GM18519 (cell line): ENCODE measurements around the gene RASSF7.
"Not testable (repeated sequence)": the region's sequence is repeated elsewhere in the genome, so short reads cannot be mapped to it uniquely, and the experiment has no call there.

Experiments used
- ATAC-seq: cut with Tn5 transposase; IDR thresholded peaks from one replicate; pipeline ENCODE4 v1.9.1; 2021; ENCODE audit warnings: mild to moderate bottlenecking, moderate library complexity; ENCODE audit not compliant: unreplicated experiment, low FRiP score

RASSF7 gene

DNA sequence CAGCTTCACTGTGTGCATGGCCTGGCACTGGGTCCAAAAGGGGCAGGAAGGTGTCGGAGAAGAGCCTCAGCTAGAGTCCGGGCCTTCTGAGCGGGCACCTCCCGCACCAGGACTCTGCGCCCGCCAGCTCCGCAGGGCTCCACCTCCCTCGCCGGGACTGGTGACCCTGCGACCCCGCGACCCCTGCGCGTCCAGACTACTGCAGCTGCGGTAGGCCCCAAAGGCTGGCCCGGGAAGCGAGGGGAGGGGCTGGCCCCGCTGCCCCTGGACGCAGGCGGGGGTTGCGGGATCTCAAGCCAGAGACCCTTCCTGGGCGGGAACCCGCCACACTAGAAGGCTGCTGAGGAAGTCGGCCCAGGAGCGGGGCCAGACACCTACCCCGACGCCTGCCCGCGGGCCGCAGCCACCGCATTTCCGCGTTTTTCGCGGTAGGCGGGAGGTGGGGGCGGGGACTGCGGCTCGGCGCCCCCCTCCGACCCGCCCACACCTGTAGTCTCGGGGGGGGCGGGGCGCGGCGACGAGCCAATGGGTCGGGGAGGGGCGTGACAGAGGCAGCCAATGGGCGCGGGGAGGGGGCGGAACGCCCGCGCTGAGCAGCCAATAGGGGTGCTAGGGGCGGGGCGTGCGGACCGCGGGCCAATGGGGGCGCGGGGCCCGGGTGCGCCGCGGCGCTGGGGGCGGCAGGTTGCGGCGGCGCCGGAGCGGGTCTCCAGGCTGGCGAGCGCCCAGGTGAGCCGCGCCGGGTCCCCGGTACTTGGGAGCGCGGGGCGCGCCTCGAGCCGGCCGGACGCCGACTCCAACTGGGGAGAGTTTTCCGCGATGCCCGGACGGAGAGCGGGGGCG lies at the start of gene RASSF7, which contains the start of gene LMNTD2:
RASSF7 (plus strand) TSS at position 666 of the 843 bp plus-strand sequence. CDS start 799 bp downstream, outside the sequence.
LMNTD2 (minus strand) TSS at position 434 of the 843 bp plus-strand sequence; CDS start at position 412, 22 bp downstream.
- ATAC-seq, result peak; percentile 57

DNA sequence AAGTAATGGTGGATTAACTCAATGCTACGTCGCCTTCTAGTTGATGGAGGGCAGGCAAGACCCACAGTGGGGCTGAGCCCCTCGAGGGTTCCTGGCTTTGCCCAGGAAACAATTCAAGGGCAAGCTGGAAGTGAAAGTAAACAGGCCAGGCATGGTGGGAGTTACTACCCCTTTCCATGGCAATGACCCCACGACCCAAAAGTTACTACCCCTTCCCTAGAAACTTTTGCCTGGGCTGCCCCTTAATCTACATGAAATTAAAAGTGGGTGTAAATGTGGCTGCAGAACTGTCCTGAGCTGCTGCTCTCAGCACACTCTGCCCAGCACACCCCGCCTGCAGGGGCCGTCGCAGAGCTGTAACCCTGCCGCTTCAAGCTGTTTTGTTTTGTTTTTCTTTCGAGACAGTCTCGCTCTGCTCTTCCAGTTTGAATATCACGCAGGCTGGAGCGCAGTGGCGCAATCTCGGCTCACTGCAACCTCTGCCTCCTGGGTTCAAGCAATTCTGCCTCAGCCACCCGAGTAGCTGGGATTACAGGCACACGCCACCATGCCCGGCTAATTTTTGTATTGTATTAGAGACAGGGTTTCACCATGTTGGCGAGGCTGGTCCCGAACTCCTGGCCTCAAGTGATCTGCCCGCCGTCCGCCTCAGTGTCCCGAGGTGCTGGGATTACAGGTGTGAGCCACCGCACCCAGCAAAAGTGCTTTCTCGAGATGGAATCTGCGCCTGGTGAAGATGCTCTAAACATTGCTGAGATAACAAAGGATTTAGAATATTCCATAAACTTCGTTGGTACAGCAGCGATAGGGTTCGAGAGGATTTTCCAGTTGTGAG lies 47.8 kb upstream of the RASSF7 start:
- no peak for ATAC-seq

GRCh38 chr11:514606-515005 lies 46.2 kb upstream of the RASSF7 start:
- ATAC-seq, result no peak

- no peak for ATAC-seq
These were observed 45.6 kb upstream of the RASSF7 start for GRCh38 chr11:515131-515530.

DNA sequence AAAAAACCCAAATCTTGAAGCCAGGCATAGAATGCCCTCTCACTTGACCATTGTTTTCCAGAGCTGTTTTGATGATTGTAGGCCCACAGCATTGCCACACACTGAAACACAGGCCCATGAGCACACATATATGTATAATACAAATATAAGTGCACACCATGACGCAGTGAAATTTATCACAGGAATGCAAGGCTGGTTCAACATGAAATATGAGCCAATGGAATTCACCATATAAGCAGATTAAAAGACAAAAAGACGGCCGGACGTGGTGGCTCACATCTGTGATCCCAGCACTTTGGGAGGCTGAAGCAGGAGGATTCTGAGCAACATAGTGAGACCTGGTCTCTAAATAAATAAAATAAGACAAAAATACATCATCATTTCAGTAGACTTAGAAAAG lies 44.4 kb upstream of the RASSF7 start:
- no peak for ATAC-seq

- not testable (repeated sequence) for ATAC-seq
These were observed 43.7 kb upstream of the RASSF7 start for GRCh38 chr11:516918-517685.

DNA sequence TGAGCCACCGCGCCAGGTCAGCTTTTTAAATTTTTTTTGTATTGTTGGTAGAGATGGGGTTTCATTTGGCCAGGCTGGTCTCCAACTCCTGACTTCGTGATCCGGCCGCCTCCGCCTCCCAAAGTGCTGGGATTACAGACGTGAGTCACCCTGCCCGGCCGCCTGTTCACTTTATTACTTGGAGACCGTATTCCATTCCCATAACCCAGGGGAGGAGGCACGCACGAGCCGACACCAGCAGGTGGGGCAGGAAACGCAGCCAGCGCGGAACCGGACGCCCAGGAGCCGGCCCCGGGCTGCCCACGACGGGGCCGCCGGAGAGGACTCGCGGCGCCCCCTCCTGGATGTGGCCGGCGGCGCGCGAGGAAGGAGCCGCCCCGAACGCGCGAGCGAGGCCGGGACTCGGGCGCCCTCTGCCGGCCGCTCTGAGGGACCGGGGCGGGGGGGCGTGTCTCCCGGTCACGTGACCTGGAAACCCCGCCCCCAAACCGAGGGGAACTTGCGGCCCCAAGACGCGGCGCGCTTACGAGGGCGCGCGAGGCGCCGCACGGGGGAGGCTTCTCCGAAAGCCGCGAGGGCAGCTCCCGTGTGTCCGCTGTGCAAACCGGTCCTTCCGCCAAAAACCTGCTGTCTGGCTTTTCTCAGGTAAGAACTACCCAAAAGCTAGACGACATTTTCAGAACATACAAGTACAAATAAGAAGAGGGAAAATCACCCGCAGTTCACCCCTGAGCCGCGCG lies 42.1 kb upstream of the RASSF7 start:
- ATAC-seq, result peak; percentile 58

DNA sequence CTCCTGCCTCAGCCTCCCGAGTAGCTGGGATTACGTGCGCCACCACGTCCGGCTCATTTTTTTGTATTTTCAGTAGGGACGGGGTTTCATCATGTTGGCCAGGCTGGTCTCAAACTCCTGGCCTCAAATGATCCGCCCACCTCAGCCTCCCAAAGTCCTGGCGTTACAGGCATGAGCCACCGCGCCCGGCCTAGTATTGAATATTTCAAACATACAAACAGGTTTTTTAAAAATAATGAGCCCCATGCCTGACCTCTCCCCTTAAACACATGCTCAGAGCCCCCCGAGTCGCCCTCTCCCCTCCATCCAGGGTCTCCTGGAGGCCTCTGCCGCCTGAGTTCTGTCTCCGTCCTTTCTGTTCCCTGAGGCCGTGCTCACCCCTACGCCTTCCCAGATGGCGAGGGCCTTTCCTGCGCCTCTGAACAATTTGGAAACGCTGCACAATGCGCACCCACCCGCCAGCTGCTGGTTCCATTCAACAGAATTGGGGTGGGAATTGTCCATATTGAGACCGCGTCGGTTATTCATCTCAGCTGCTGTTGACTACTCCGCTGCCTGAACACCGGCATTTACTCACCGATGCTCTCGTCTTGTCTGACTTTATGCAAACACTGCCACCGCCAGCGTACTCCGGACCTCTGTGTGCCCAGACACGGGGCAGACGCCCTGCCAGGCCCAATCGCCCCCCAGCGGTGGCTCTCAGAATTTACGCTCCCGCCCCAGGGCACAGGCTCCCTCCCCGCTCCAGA lies 40.2 kb upstream of the RASSF7 start:
- no peak for ATAC-seq

- ATAC-seq, result no peak
These were observed 39.5 kb upstream of the RASSF7 start for GRCh38 chr11:521177-521688.

GRCh38 chr11:526192-526591 lies 34.6 kb upstream of the RASSF7 start:
- ATAC-seq, result no peak

DNA sequence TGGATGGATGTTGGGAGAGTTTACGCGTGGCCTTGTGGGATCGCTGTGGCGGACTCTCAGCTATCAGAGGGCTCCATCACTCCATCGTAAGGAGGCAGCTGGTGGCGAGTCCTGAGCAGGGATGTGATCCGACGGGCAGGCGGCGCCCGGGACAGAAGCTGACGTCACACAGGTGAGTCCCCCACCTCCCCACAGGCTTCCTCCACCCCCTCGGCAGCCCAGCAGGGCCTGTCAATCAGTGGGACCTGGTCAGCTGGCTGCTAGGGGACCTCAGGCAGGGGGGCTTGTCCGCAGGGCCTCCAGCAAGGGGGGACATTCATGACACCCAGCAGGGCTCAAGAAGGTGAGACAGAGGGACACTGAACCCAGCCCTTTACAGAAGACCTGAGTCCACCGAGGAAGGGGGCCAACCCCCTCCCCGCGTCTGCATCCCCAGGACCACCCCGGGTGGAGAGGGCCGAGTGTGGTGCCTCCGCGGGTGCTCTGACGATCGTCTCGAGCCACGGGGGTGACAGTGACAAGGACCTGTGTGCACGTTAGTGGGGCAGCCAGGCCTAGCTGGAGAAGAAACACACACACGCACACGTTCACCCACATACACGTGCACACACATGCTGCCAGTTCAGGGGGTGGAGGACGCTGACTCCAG lies 32.5 kb upstream of the RASSF7 start:
- no peak for ATAC-seq

GRCh38 chr11:528815-529727 lies 31.7 kb upstream of the RASSF7 start:
- no peak for ATAC-seq

DNA sequence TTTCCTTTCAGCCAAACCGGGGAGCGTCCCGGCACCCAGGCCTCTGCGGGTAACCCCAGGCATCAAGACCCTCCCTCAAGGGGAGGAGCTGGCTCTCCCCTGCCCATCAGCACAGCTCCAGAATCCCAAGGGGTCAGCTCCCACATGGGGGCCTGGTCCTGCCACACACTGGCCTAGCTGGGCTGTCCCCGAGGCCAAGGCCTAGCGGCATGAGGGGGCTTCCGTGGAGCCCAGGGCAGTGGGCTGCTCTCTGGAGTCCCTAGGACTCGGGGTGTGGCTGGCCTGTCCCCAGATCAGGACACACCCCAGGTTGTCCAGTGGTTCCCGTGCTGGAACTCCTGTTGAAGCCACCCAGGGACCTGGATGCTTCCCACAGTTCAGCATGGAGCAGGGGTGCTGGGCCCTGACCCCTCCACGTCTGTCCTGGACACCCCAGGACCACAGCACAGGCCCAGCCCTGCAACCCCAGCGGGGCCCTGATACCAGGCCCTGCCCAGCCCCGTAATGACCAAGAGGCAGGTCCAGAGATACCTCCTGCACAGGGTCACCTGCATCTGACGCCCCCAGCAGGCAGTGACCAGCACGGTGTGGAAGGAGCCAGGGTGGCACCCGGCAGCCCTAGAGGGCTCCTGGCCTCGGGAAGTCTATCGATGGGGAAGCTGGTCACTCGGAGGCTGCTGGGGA lies 30.9 kb upstream of the RASSF7 start:
- no peak for ATAC-seq

- no peak for ATAC-seq
These were observed 29.6 kb upstream of the RASSF7 start for GRCh38 chr11:530960-531831.

- no peak for ATAC-seq
These were observed 28.7 kb upstream of the RASSF7 start for GRCh38 chr11:531919-532526.
